ENCODE results near the gene TCHH.
"Not testable (repeated sequence)": the region's sequence is repeated elsewhere in the genome, so short reads cannot be mapped to it uniquely, and the experiment has no call there.

DNA sequence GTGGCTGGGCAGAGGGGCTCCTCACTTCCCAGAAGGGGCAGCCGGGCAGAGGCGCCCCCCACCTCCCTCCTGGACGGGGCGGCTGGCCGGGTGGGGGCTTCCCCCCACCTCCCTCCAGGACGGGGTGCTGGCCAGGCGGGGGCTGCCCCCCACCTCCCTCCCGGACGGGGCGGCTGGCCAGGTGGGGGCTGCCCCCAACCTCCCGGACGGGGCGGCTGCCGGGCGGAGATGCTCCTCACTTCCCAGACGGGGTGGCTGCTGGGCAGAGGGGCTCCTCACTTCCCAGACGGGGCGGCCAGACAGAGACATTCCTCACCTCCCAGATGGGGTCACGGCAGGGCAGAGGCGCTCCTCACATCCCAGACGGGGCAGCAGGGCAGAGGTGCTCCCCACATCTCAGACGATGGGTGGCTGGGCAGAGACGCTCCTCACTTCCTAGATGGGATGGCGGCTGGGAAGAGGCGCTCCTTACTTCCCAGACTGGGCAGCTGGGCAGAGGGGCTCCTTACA is 29.5 kb upstream of the TCHH start:
- TF ChIP-seq, protein P1, sequence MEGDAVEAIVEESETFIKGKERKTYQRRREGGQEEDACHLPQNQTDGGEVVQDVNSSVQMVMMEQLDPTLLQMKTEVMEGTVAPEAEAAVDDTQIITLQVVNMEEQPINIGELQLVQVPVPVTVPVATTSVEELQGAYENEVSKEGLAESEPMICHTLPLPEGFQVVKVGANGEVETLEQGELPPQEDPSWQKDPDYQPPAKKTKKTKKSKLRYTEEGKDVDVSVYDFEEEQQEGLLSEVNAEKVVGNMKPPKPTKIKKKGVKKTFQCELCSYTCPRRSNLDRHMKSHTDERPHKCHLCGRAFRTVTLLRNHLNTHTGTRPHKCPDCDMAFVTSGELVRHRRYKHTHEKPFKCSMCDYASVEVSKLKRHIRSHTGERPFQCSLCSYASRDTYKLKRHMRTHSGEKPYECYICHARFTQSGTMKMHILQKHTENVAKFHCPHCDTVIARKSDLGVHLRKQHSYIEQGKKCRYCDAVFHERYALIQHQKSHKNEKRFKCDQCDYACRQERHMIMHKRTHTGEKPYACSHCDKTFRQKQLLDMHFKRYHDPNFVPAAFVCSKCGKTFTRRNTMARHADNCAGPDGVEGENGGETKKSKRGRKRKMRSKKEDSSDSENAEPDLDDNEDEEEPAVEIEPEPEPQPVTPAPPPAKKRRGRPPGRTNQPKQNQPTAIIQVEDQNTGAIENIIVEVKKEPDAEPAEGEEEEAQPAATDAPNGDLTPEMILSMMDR (IDR thresholded peaks at IDR 0.05) = not testable (repeated sequence)
- TF ChIP-seq POLR2A (IDR thresholded peaks at IDR 0.05) = not testable (repeated sequence)

All from Peyer's patch (tissue), 4 donors.